ENCODE results near the gene ATP10B. TPM values are rescaled to one million over a fixed set of nuclear protein-coding genes. Genes with fewer than 3 reads are reported as not detected.

ATP10B gene
- total and polyA plus RNA-seq, 2 experiments from 2014 or later, result 0.03 TPM; not detected in 1

GRCh38 chr5:160514866-160515265 is 337.1 kb downstream of the ATP10B start:
- TF ChIP-seq, protein P1, sequence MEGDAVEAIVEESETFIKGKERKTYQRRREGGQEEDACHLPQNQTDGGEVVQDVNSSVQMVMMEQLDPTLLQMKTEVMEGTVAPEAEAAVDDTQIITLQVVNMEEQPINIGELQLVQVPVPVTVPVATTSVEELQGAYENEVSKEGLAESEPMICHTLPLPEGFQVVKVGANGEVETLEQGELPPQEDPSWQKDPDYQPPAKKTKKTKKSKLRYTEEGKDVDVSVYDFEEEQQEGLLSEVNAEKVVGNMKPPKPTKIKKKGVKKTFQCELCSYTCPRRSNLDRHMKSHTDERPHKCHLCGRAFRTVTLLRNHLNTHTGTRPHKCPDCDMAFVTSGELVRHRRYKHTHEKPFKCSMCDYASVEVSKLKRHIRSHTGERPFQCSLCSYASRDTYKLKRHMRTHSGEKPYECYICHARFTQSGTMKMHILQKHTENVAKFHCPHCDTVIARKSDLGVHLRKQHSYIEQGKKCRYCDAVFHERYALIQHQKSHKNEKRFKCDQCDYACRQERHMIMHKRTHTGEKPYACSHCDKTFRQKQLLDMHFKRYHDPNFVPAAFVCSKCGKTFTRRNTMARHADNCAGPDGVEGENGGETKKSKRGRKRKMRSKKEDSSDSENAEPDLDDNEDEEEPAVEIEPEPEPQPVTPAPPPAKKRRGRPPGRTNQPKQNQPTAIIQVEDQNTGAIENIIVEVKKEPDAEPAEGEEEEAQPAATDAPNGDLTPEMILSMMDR (IDR thresholded peaks at IDR 0.05; ENCODE audit: low read depth, low read length), result no peak
- Histone ChIP-seq H3K27ac (no peak overlapping the region), H3K4me1 (ENCODE audit: low read depth) (peaks cover 3% of the 10 kb centered on the region), H3K27me3 (peaks cover 50% of the 10 kb centered on the region), H3K9me3 (ENCODE audit: low read depth) (no peaks in the 10 kb centered on the region), H3K36me3 (no peaks in the 10 kb centered on the region), H3K4me3 (no peak overlapping the region)
- DNase-seq (ENCODE audit: low read depth in 1 of 2, low spot score in 1 of 2), result no peak

GRCh38 chr5:160514191-160514590 is 337.8 kb downstream of the ATP10B start:
- no peak for DNase-seq (ENCODE audit: low read depth in 1 of 2, low spot score in 1 of 2)
- H3K4me3 ChIP-seq, result no peak overlapping the region
- H3K9me3 ChIP-seq (ENCODE audit: low read depth), result no peaks in the 10 kb centered on the region
- TF ChIP-seq, protein P1 (IDR thresholded peaks at IDR 0.05; ENCODE audit: low read depth, low read length), result no peak
- H3K27ac ChIP-seq, result no peak overlapping the region
- no peaks in the 10 kb centered on the region for H3K36me3 ChIP-seq
- H3K27me3 ChIP-seq, result peaks cover 50% of the 10 kb centered on the region
- peaks cover 3% of the 10 kb centered on the region for H3K4me1 ChIP-seq (ENCODE audit: low read depth)

DNA sequence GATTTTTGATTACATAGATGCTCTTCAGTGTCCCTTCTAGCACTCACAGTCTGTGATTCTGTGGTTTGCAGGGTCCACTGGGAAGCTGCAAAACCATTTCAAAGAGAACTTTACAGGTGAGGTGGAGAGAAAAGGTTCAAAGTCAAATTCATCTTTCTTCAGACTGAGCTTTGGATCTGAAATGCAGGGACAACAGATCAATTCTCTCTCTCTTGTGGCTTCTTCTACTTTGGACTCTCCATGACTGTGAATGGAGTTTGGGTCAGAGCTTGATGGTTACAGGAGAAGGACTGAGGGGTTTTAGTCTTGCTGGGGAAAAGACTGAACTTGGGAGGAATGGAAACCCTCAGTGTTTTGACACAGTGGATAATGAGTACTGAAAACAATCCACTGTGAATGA is 338.5 kb downstream of the ATP10B start:
- Histone ChIP-seq H3K36me3 (no peaks in the 10 kb centered on the region), H3K27me3 (peaks cover 48% of the 10 kb centered on the region), H3K4me3 (no peak overlapping the region), H3K27ac (no peak overlapping the region), H3K9me3 (ENCODE audit: low read depth) (no peaks in the 10 kb centered on the region), H3K4me1 (ENCODE audit: low read depth) (peaks cover 3% of the 10 kb centered on the region)
- TF ChIP-seq, protein P1 (IDR thresholded peaks at IDR 0.05; ENCODE audit: low read depth, low read length), result no peak
- DNase-seq (ENCODE audit: low read depth in 1 of 2, low spot score in 1 of 2), result no peak

Measured in cardiac muscle cell (in vitro differentiated cells and primary cell).